HEK293T (cell line): Measurements from ENCODE around the gene GK2.

ENCODE experiments used
- CTCF ChIA-PET: fragments of 350-600 bp; formaldehyde crosslinking; extraction: SDS; loops from one replicate; lab custom pipeline; 2021; ENCODE audit warnings: antibody characterized with exemption, inconsistent platforms; lab: Yijun Ruan, JAX
- POLR2A ChIA-PET: fragments of 350-600 bp; formaldehyde crosslinking; extraction: SDS; loops from one replicate; lab custom pipeline; 2020; ENCODE audit warnings: antibody characterized with exemption, inconsistent platforms; lab: Yijun Ruan, JAX
- DNase-seq: peaks from one replicate; pipeline ENCODE4 v3.0.0; 2012; ENCODE audit warnings: mixed read lengths; ENCODE audit errors: extremely low spot score
- ARNT ChIP-seq: fragments of 450-650 bp; IDR thresholded peaks from 2 replicates; pipeline ENCODE4 v1.6.1; 2017; ENCODE audit warnings: mild to moderate bottlenecking
- BHLHE40 ChIP-seq: fragments of 450-650 bp; IDR thresholded peaks from 2 replicates; pipeline ENCODE4 v1.6.1; 2016; ENCODE audit warnings: mild to moderate bottlenecking, moderate library complexity, borderline replicate concordance
- CTBP1 ChIP-seq: fragments of 450-650 bp; IDR thresholded peaks from 2 replicates; pipeline ENCODE4 v1.6.1; 2016; ENCODE audit warnings: borderline replicate concordance
- ELF4 ChIP-seq: fragments of 450-650 bp; IDR thresholded peaks from 2 replicates; pipeline ENCODE4 v1.6.1; 2017; ENCODE audit warnings: antibody characterized with exemption
- FOXA1 ChIP-seq: fragments of 450-650 bp; IDR thresholded peaks from 2 replicates; pipeline ENCODE4 v1.6.1; 2016; ENCODE audit warnings: mild to moderate bottlenecking
- FOXK2 ChIP-seq: fragments of 450-650 bp; IDR thresholded peaks from 2 replicates; pipeline ENCODE4 v1.6.1; 2016; ENCODE audit warnings: mild to moderate bottlenecking
- FOXM1 ChIP-seq: fragments of 450-650 bp; IDR thresholded peaks from 2 replicates; pipeline ENCODE4 v1.6.1; 2017; ENCODE audit warnings: mild to moderate bottlenecking, borderline replicate concordance
- HDGF ChIP-seq: fragments of 450-650 bp; IDR thresholded peaks from 2 replicates; pipeline ENCODE4 v1.6.1; 2017; ENCODE audit warnings: antibody characterized with exemption, borderline replicate concordance
- L3MBTL2 ChIP-seq: fragments of 450-650 bp; conservative IDR thresholded peaks from 2 replicates; pipeline ENCODE4 v1.6.1; 2016; ENCODE audit warnings: mild to moderate bottlenecking
- LEF1 ChIP-seq: fragments of 450-650 bp; IDR thresholded peaks from 2 replicates; pipeline ENCODE4 v1.6.1; 2017; ENCODE audit warnings: mild to moderate bottlenecking, borderline replicate concordance
- NFRKB ChIP-seq: fragments of 450-650 bp; IDR thresholded peaks from 2 replicates; pipeline ENCODE4 v1.6.1; 2016; ENCODE audit warnings: mild to moderate bottlenecking, moderate library complexity
- SP1 ChIP-seq: fragments of 450-650 bp; IDR thresholded peaks from 2 replicates; pipeline ENCODE4 v1.6.1; 2017
- SUZ12 ChIP-seq: fragments of 450-650 bp; IDR thresholded peaks from 2 replicates; pipeline ENCODE4 v1.6.1; 2016; ENCODE audit warnings: mild to moderate bottlenecking
- TARDBP ChIP-seq: fragments of 450-650 bp; IDR thresholded peaks from 2 replicates; pipeline ENCODE4 v1.6.1; 2016
- ZNF384 ChIP-seq: fragments of 450-650 bp; IDR thresholded peaks from 2 replicates; pipeline ENCODE4 v1.6.1; 2016
- TF ChIP-seq, protein P1 (sequence below): fragments of 450-650 bp; IDR thresholded peaks from 2 replicates; pipeline ENCODE4 v1.6.1; 2016

GK2 gene

DNA sequence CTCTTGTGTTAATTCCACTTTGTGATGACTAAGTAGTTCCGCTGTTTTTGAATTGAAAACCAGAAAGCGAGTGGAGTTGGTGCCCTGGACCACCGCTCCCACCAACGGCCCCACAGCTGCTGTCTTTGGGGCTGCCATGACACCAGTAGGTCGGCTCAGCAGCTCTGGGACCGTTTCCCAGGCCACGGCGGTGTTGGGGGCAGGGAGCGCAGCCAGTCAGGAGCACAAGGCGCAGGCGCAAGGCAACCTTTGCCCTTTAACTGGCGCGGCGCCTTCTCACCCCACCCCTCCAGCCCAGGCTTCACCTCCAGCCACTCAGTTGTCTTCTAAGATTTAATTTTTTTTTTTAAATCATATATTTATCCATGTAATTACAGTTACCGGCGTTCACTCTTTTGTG is at the start of gene GK2:
TSS of gene GK2 (minus strand) at position 166 of the 400 bp plus-strand sequence. CDS start at position 138, 28 bp downstream.
- ChIA-PET CTCF (no interaction called here), POLR2A (no interaction called here)
- no peak for DNase-seq
- TF ChIP-seq FOXA1, result no peak
- TF ChIP-seq SP1, result no peak
- no peak for TF ChIP-seq L3MBTL2
- no peak for TF ChIP-seq FOXM1
- TF ChIP-seq HDGF, result no peak
- TF ChIP-seq FOXK2, result no peak
- no peak for TF ChIP-seq TARDBP
- TF ChIP-seq, protein P1, sequence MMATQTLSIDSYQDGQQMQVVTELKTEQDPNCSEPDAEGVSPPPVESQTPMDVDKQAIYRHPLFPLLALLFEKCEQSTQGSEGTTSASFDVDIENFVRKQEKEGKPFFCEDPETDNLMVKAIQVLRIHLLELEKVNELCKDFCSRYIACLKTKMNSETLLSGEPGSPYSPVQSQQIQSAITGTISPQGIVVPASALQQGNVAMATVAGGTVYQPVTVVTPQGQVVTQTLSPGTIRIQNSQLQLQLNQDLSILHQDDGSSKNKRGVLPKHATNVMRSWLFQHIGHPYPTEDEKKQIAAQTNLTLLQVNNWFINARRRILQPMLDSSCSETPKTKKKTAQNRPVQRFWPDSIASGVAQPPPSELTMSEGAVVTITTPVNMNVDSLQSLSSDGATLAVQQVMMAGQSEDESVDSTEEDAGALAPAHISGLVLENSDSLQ, result no peak
- TF ChIP-seq CTBP1, result no peak
- TF ChIP-seq BHLHE40, result no peak
- TF ChIP-seq LEF1, result no peak
- TF ChIP-seq ZNF384, result no peak
- TF ChIP-seq SUZ12, result no peak

DNA sequence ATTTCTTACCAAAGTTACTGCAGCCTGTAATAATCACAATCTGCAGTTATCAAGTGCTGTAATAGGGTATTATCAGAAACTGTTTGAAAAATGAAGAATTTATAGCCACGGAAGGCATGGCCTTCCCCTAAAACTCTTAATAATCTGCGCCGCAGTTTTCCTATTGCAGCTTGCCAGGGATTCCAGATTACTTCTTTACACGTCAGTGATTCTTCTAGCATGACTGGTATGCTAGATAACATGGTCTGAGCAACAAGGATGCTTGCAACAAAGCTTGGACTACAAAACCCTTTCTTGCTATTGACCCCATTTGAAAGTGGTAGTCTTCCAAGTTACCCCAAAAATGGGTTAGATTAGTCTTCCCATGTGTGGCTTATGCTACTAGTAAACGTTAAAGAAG is 47.2 kb upstream of the GK2 start:
- TF ChIP-seq L3MBTL2 (no peak), ZNF384 (no peak), ELF4 (no peak), TARDBP (no peak), BHLHE40 (no peak), FOXK2 (no peak), SP1 (no peak), FOXM1 (no peak), NFRKB (no peak), FOXA1 (no peak), HDGF (no peak), LEF1 (no peak), ARNT (no peak), SUZ12 (no peak), CTBP1 (no peak)
- TF ChIP-seq, protein P1, result no peak
- ChIA-PET CTCF (no interaction called here), POLR2A (no interaction called here)
- no peak for DNase-seq

DNA sequence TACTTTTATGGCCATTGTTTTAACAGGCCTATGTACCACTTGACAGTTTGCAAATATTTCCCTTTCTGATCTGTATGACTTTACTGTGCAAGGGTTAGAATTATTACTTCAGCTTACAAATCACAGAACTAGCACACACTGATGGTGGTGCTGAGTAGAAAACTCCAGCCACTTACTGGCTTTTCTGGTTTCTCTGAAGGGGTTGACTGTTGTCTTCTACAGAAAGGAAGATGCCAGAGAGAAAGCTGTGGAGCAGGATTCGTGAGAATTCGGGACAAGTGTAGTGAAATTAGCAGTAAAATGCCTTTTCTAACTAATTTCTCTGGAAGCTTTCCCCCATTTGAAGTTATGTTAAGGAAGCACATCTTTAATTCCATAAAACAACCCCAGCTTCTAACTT is 46.6 kb upstream of the GK2 start:
- ChIA-PET CTCF (no interaction called here), POLR2A (no interaction called here)
- TF ChIP-seq LEF1 (no peak), TARDBP (no peak), FOXK2 (no peak), SP1 (no peak), FOXM1 (no peak), BHLHE40 (no peak), ZNF384 (no peak)
- TF ChIP-seq, protein P1, result no peak
- DNase-seq, result no peak

DNA sequence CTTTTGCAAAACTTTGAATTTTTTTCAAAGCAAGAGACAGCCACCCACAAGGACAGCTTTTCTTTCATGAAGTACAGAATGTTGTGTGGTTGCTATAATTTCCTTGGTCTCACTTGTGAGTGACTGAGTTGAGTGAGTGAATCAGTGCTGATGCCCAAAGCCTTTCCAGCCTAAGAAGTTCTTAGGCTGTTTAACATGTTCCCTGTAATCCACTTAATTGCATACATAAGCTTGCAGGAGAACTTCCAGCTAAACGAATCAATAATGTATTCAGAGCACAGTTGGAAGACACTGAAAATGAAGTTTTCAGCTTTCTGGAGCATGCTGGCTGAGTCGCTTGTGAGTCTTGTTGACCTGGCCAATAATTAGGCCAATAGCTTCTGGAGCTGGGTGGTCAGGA is 42.0 kb upstream of the GK2 start:
- no peak for DNase-seq
- CTCF ChIA-PET, result no interaction called here
- TF ChIP-seq, protein P1, result no peak
- TF ChIP-seq LEF1 (no peak), FOXK2 (no peak), FOXM1 (no peak), L3MBTL2 (no peak), BHLHE40 (no peak), CTBP1 (no peak), ARNT (no peak), TARDBP (no peak), HDGF (no peak), SUZ12 (no peak), NFRKB (no peak), ZNF384 (no peak), ELF4 (no peak), SP1 (no peak), FOXA1 (no peak)
- POLR2A ChIA-PET, result no interaction called here

DNA sequence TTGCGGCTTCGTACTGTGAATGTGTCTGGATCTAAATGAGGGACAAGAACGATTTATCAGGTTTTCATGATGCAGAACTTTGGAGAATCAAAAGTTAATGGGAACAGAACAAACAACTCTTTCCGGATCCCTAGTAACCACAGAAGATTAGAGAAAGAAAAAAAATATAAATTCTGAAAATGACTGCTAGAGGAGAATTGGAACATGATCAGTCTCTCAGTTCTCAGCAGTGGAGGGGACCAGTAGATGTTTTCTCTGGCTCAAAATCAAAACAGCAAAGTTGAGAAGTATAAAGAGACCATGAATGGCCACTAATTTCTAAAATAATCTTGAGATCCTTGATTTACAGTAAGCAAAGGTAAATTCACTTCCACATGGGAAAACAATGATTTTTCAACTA is 38.1 kb upstream of the GK2 start:
- CTCF ChIA-PET, result no interaction called here
- POLR2A ChIA-PET, result no interaction called here
- TF ChIP-seq NFRKB (no peak), ELF4 (no peak), ARNT (no peak)
- DNase-seq, result no peak

DNA sequence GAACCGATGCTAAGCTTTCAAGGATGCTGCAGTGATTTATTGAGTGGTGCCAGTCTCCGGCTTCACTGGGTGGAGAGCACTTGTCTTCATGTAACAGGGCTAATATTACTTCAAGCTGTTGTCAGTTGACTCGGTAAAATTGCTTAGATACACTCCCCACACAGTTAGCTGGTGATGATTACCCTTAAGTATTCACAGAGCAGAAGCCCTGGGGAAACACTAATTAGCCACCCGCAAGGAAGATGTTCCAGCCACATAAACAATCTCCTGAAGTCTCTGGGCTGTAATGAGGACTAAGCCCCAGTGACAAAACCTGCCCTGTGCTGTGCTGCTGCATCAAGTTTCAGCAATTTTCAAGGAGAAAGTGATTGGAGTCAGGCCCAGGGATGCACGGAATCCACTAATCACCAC is 37.3 kb upstream of the GK2 start:
- no peak for TF ChIP-seq HDGF
- no peak for TF ChIP-seq BHLHE40
- TF ChIP-seq ELF4, result no peak
- no peak for TF ChIP-seq NFRKB
- no peak for TF ChIP-seq SP1
- TF ChIP-seq FOXM1, result no peak
- TF ChIP-seq FOXA1, result no peak
- no peak for TF ChIP-seq CTBP1
- TF ChIP-seq TARDBP, result no peak
- TF ChIP-seq SUZ12, result no peak
- TF ChIP-seq ZNF384, result no peak
- no peak for TF ChIP-seq ARNT
- TF ChIP-seq L3MBTL2, result no peak
- TF ChIP-seq FOXK2, result no peak
- no peak for TF ChIP-seq LEF1
- TF ChIP-seq, protein P1, result no peak
- ChIA-PET POLR2A (no interaction called here), CTCF (interaction anchor here (0.6 kb wide), 1 partner anchor 63 kb away, joined by 4 read pairs; no protein-coding TSS in a partner anchor)
- peak; percentile 6 for DNase-seq
